IMR-90 (cell line): ENCODE measurements around the gene LGALSL.

Source experiments
- MXI1 ChIP-seq: IDR thresholded peaks from 2 replicates; pipeline ENCODE4 v1.6.1; 2012; ENCODE audit warnings: low read depth, mild to moderate bottlenecking, low read length, moderate library complexity, borderline replicate concordance
- POLR2A ChIP-seq: IDR thresholded peaks from 2 replicates; pipeline ENCODE4 v1.6.1; 2012; ENCODE audit warnings: mild to moderate bottlenecking, low read depth, low read length
- RAD21 ChIP-seq: IDR thresholded peaks from 2 replicates; pipeline ENCODE4 v1.6.1; 2012; ENCODE audit warnings: low read length, improper control_type of control experiment
- RCOR1 ChIP-seq: IDR thresholded peaks from 2 replicates; pipeline ENCODE4 v1.6.1; 2012; ENCODE audit warnings: mild to moderate bottlenecking, low read length, improper control_type of control experiment; ENCODE audit not compliant: insufficient replicate concordance
- TF ChIP-seq, protein P1 (sequence below): conservative IDR thresholded peaks from 2 replicates; pipeline ENCODE4 v1.5.1; 2012; ENCODE audit warnings: mild to moderate bottlenecking, low read depth, low read length, improper control_type of control experiment
- TF ChIP-seq, protein P2 (sequence below): fragments of 150-350 bp; IDR thresholded peaks from 2 replicates; pipeline ENCODE4 v1.6.1; 2017; ENCODE audit warnings: mild to moderate bottlenecking, antibody characterized with exemption, low read length, low read depth

DNA sequence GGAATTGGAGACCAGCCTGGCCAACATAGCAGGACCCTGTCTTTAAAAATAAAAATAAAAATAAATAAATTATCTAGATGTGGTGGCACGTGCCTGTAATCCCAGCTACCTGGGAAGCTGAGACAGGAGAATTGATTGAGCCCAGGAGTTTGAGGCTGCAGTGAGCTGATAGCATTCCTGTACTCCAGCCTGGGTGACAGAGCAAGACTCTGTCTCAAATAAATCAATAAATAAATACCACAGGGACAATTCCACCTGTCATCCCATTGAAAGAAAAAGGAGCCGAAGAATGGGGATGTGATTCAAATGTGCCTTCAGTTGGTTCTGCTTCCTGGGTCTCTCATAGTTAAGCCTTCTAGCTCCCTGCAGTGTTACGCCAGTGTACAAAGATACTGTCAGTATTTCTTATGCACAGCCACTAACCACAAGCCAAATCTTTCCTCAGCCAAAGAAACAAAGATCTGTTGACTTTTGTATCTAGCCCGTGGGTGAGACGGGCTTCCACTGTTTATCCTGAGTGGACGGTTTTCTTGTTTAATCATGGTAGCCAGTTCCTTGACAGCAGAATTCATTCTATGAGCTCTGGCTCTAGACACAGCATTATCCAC is 12.6 kb downstream of the LGALSL start:
- TF ChIP-seq, protein P1, sequence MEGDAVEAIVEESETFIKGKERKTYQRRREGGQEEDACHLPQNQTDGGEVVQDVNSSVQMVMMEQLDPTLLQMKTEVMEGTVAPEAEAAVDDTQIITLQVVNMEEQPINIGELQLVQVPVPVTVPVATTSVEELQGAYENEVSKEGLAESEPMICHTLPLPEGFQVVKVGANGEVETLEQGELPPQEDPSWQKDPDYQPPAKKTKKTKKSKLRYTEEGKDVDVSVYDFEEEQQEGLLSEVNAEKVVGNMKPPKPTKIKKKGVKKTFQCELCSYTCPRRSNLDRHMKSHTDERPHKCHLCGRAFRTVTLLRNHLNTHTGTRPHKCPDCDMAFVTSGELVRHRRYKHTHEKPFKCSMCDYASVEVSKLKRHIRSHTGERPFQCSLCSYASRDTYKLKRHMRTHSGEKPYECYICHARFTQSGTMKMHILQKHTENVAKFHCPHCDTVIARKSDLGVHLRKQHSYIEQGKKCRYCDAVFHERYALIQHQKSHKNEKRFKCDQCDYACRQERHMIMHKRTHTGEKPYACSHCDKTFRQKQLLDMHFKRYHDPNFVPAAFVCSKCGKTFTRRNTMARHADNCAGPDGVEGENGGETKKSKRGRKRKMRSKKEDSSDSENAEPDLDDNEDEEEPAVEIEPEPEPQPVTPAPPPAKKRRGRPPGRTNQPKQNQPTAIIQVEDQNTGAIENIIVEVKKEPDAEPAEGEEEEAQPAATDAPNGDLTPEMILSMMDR, result no peak
- TF ChIP-seq, protein P2, sequence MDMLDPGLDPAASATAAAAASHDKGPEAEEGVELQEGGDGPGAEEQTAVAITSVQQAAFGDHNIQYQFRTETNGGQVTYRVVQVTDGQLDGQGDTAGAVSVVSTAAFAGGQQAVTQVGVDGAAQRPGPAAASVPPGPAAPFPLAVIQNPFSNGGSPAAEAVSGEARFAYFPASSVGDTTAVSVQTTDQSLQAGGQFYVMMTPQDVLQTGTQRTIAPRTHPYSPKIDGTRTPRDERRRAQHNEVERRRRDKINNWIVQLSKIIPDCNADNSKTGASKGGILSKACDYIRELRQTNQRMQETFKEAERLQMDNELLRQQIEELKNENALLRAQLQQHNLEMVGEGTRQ, result no peak
- TF ChIP-seq POLR2A (no peak), MXI1 (no peak), RCOR1 (no peak), RAD21 (no peak)
